Jurkat, Clone E6-1 (cell line): Measurements from ENCODE around the gene KHK.
A peak's percentile ranks its signal among the peaks of the same experiment; 100 is the strongest.

ENCODE experiments used
- DNase-seq: peaks from one replicate; pipeline ENCODE4 v3.0.0-alpha.2; 2011; ENCODE audit warnings: low read depth, low spot score
- H3K4me3 ChIP-seq: 2 replicates; pipeline ENCODE4 v1.5.1; 2011; ENCODE audit warnings: mild to moderate bottlenecking, low read length, control low read depth, moderate library complexity

The KHK gene

DNA sequence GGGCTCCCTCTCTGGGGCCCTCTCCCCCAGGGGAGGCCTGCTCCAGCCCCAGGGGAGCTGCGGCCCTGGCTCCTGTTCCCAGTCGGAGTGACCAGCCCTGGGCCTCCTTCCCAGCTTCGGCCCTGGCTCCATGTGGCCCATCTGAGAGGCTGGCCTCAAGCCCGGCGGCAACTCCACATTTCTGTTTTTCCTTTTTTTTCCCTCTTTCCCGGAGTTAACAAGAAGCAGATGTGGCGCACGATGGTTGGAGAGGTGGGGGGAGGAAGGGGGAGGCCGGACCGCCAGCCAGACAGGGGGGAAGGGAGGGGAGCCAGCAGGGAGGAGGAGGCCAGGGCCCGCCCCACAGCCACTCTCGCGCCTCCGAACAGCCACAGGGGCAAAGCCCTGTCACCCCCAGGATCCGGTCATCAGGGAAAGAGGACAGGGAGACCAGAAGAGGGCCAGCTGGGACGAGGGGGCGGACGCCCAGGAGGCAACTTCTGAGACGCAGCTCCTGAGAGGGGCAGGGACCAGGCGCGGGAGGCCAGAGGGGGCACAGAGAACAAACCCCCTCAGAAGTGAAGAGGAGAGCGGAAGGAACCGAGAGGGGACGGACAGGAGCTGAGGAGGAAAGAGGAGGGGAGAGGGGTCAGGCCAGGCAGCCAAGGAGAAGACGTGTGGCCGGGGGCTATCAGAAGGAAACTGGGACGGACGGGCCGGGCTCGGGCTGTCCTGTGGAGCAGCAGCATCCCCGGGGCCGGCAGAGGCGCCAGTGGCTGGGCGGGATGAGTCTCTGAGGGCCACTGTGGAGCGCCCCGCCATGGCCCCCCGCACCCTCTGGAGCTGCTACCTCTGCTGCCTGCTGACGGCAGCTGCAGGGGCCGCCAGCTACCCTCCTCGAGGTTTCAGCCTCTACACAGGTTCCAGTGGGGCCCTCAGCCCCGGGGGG is 8.0 kb upstream of the KHK start, which contains the start of gene EMILIN1:
Gene EMILIN1, plus strand, starts transcription at position 349 of the 928 bp plus-strand sequence. Its CDS starts 451 bp downstream, at position 800.
- DNase-seq: no peak

DNA sequence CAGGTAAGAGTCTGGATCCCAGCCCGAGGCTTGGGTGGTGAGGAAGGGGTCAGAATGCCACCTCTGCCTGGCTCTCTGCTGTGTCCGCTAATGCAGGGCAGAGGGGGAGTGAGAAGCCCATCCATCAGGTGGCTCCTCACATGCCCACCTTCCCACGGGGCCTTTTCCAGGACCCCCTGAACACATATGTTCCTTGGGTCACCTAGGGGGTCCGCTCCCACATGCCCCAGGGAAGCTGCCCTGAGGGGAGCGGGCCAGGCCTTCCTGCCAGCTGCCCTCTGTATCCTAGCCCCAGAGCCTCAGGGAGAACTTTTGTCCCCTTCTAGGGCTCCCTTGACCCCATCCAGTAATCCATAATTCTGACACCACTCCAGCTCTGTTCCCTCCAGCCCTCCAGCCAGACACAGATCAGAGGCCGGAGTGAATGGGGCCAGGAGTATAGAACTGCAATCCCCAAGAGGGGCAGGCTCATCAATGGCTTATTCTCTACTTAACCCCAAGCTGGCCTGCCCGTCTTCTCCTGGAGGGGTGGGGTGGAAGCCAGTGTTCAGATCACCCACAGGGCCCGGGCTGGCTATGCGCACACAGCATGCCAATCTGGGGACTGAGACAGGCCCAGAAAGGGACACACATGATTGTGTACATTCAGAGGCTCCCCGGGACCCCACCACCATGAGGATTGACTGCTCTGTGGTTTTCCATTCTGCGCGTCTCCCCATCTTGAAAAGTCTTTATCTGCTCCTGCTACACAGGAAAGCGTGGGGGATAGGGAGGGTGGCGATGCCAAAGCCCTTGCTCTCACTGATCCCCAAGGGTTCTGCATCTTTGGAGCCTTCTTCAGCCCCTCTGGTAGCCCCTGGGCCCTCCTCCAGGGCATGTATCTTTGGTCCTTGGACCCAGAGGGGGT is 7.1 kb upstream of the KHK start:
- no peak overlapping the region for H3K4me3 ChIP-seq
- DNase-seq: no peak

More for the DNA sequence above, 8.0 kb upstream of the KHK start, which contains the start of gene EMILIN1:
- no peak within 1 kb of the TSS for H3K4me3 ChIP-seq

DNA sequence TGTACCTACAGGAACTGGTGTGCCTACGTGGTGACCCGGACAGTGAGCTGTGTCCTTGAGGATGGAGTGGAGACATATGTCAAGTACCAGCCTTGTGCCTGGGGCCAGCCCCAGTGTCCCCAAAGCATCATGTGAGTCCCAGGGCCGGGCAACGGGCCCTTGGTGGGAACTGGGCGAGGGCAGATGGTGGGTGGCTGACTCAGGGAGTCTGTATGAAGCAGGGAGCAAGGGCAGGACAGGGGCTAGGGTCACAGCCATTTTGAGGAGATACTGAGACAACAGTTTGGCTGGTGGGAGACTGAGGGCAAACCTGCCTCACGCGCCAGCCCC is 6.5 kb upstream of the KHK start:
- no peak for DNase-seq
- H3K4me3 ChIP-seq: no peak overlapping the region

DNA sequence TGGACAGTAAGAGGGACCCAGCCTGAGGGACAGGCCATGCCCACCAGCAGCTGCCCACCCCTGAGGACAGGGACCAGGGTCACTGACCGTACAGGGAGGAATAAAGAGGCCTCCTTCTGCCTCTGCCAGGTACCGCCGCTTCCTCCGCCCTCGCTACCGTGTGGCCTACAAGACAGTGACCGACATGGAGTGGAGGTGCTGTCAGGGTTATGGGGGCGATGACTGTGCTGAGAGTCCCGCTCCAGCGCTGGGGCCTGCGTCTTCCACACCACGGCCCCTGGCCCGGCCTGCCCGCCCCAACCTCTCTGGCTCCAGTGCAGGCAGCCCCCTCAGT is 6.0 kb upstream of the KHK start:
- no peak for DNase-seq
- H3K4me3 ChIP-seq: no peak overlapping the region

DNA sequence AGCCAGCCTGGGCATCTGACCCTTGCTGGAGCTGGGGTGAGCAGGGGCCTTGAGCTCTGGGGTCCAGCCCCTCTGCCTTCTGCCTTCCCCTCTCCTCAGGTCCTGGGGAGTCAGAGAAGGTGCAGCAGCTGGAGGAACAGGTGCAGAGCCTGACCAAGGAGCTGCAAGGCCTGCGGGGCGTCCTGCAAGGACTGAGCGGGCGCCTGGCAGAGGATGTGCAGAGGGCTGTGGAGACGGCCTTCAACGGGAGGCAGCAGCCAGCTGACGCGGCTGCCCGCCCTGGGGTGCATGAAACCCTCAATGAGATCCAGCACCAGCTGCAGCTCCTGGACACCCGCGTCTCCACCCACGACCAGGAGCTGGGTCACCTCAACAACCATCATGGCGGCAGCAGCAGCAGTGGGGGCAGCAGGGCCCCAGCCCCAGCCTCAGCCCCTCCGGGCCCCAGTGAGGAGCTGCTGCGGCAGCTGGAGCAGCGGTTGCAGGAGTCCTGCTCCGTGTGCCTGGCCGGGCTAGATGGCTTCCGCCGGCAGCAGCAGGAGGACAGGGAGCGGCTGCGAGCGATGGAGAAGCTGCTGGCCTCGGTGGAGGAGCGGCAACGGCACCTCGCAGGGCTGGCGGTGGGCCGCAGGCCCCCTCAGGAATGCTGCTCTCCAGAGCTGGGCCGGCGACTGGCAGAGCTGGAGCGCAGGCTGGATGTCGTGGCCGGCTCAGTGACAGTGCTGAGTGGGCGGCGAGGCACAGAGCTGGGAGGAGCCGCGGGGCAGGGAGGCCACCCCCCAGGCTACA is 4.4 kb upstream of the KHK start:
- peak overlapping the region; percentile 47 for H3K4me3 ChIP-seq
- DNase-seq: no peak

DNA sequence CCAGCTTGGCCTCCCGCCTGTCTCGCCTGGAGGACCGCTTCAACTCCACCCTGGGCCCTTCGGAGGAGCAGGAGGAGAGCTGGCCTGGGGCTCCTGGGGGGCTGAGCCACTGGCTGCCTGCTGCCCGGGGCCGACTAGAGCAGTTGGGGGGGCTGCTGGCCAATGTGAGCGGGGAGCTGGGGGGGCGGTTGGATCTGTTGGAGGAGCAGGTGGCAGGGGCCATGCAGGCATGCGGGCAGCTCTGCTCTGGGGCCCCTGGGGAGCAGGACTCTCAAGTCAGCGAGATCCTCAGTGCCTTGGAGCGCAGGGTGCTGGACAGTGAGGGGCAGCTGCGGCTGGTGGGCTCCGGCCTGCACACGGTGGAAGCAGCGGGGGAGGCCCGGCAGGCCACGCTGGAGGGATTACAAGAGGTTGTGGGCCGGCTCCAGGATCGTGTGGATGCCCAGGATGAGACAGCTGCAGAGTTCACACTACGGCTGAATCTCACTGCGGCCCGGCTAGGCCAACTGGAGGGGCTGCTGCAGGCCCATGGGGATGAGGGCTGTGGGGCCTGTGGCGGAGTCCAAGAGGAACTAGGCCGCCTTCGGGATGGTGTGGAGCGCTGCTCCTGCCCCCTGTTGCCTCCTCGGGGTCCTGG is 3.7 kb upstream of the KHK start:
- no peak overlapping the region for H3K4me3 ChIP-seq
- DNase-seq: no peak

DNA sequence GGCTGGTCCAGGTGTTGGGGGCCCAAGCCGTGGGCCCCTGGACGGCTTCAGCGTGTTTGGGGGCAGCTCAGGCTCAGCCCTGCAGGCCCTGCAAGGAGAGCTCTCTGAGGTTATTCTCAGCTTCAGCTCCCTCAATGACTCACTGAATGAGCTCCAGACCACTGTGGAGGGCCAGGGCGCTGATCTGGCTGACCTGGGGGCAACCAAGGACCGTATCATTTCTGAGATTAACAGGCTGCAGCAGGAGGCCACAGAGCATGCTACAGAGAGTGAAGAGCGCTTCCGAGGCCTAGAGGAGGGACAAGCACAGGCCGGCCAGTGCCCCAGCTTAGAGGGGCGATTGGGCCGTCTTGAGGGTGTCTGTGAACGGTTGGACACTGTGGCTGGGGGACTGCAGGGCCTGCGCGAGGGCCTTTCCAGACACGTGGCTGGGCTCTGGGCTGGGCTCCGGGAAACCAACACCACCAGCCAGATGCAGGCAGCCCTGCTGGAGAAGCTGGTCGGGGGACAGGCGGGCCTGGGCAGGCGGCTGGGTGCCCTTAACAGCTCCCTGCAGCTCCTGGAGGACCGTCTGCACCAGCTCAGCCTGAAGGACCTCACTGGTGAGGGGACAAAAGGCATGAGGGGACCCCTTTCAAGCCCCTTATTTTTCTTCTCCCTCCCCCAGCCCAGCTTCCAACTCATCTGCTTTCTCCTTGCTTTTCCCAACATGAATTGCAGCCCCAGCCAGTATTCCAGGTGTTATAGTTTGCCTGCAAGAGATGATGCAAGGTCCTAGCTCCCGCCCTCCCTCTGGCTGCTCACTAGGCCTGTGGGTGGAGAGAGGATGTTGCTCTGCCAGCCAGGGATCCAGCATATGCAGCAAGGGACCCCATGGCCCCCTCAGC is 2.9 kb upstream of the KHK start:
- DNase-seq: no peak
- H3K4me3 ChIP-seq: no peak overlapping the region

DNA sequence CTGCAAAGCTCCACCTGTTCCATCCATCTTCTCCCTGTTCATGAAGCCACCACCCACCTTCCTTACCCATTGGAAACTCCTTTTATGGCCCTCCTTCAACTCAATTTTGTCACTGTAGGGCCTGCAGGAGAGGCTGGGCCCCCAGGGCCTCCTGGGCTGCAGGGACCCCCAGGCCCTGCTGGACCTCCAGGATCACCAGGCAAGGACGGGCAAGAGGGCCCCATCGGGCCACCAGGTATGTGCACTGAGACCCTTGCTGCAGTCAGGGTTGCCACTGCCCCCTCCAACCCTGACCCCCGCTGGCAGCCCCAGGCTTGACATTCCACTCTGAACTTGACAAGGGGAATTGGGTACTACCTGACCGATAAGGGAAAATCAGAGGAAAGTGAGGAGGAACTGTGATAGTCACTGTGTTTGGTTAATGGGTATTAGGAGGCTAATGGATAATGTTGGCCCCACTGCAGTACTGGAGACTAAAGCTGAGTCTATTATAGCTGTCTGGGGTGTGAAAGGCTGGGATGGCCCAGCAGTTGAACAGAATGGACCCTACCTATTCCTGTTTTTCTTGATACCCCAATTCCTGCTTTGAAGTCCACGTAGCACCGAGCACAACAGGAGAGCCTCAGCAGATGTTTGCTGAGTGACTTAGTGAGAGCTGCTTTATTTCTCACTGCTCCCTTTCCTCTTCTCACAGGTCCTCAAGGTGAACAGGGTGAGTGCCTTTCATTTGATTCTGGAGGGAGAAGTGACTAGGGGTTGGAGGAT is 2.1 kb upstream of the KHK start:
- no peak overlapping the region for H3K4me3 ChIP-seq

DNA sequence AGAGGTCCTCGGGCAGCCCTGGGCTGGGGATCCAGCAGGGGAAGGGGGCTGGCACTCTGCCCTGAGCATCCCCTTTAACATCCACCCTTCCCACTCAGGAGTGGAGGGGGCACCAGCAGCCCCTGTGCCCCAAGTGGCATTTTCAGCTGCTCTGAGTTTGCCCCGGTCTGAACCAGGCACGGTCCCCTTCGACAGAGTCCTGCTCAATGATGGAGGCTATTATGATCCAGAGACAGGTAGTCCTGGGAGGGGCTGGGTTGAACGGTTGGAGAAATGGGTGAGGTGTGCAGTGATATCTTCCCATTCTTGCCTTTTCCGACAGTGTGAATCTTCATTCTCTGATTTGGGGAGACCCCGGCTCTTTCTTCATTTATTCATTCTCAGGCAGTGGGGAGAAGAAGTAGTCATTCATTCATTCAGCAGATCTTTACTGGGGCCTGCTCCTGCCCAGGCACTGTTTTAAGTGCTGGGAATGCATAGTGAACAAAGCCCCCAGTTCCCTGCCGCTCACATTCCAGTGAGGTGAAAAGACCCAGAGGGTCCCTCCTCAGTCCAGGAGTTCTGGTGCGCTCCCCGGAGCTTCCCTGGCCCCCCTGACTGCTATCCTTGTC is 1.4 kb upstream of the KHK start:
- no peak overlapping the region for H3K4me3 ChIP-seq
- DNase-seq: no peak

More for the DNA sequence above, 2.1 kb upstream of the KHK start:
- DNase-seq: no peak

DNA sequence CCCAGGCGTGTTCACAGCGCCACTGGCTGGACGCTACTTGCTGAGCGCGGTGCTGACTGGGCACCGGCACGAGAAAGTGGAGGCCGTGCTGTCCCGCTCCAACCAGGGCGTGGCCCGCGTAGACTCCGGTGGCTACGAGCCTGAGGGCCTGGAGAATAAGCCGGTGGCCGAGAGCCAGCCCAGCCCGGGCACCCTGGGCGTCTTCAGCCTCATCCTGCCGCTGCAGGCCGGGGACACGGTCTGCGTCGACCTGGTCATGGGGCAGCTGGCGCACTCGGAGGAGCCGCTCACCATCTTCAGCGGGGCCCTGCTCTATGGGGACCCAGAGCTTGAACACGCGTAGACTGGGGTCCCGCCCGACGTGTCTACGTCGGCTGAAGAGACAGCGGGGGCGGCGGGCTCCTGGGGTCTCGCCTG is 891 bp upstream of the KHK start:
- no peak for DNase-seq
- H3K4me3 ChIP-seq: no peak overlapping the region; the same call in 1 of the 2 replicates

DNA sequence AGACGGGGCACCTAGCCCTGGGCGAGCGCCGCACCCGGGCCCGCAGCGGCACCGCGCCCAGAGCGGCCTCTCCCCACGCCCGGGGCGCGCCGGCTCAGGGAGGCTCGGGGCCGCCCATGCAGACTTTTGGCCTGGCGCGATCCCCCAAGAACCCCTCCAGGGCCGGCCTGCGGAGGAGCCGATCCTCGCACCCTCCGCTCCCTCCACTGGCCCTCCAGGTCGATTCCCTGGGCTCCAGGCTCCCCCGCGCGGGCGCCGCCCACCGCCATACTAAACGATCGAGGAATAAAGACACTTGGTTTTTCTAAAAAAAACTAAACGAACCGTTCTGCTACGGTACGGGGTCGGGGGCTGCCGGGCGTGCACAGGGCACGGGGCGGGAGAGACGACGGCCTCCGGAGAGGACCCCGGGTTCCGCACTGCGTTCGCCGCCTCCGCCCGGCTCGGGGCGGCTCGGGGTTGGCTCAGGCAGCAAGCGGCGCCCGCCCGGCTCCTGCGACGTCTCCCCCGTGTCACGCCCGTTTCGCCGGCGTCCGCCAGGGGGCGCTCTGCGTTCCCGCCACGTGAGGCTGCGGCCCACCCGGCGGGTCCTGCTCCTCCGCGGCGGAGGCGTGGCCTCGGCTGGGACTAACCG is 365 bp upstream of the KHK start:
- DNase-seq: peak; percentile 89
- H3K4me3 ChIP-seq: peak overlapping the region; percentile 55

DNA sequence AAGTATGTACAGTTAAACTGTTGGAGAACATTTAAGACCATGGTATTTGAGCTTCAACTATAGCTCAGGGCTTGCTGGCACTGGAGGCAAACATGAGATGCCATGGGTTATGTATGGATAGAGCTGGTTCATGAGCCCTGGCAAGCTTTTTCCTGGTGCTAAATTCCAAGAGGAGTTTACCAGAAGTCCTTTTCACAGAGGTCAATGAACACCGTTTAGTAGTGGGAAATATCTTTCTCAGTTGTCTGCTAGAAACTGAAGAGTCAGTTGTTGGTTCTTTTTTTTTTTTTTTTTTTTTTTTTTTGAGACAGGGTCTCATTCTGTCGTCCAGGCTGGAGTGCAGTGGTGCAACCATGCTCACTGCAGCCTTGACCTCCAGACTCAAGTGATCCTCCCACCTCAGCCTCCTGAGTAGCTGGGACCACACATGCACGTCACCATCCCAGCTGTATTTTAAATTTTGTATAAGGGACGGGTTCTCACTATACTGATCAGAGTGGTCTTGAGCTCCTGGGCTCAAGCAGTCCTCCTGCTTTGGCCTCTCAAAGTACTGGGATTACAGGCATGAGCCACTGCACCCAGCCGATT is 1.3 kb downstream of the KHK start:
- DNase-seq: no peak
- H3K4me3 ChIP-seq: no peak overlapping the region

DNA sequence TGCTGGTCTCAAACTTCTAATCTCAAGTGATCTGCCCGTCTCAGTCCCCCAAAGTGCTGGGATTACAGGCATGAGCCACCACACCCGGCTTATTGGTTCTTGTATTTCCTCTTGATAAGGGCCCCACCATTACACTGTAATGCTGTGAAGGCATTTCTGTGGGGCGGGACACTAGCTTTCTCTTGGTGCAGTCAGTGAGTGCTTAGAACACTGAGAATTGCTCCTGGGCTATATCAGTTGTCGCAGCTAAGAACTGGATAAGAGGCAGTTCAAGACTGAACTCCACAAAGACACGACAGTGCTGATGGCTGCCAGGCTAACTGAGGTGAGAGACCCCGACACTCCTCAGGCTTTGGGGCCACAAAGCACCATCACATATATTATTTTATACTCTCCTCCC is 2.1 kb downstream of the KHK start:
- no peak for DNase-seq
- no peak overlapping the region for H3K4me3 ChIP-seq

DNA sequence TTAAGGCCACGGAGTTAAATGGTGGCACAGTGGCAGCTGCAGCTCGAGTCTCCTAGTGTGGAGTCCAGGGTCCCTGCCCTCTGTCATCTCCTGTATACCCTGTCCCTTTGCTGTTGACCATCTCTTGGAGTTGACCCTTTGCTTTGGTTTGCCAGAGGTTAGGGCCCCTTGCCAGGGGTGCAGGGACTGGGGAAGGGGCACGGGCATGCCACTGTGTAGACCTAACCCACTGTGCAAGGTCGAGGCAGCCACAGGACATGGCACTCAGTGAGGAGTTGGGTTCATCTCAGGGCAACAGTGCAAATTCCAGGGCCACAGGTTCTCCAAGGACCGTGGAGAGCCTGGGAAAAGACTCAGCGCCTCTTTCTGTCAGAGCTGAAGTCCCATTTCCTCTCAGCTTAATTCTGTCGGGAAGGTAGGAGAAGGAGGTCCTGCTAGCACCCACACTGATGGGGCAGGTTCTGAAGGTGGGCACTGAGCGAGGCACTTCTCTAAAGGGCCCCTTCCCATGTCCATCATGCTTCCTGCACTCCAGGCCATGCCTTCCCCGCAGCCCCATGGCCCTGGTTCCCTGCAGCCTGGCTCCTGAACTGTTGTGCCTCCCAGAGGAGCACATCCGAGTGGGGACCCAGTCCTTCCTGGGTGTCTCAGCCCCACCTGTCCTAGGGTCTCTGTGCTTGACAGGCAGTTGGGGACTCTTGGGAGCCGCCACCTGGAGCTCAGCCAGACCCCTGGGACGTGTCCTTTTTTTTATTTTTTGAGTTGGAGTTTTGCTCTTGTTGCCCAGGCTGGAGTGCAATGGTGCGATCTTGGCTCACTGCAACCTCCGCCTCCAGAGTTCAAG is 2.8 kb downstream of the KHK start:
- no peak overlapping the region for H3K4me3 ChIP-seq
- DNase-seq: no peak
